GM13977 (cell line): ENCODE measurements around the gene XRCC3.

Experiments used
- DNase-seq: peaks from one replicate; pipeline ENCODE4 v3.0.0; 2012; ENCODE audit warnings: low spot score
- in situ Hi-C: fragments of 300-500 bp; cut with MboI; formaldehyde crosslinking; loops from one replicate; pipeline ENCODE4 v1.12.0; 2022; ENCODE audit warnings: low sequenced_read_pairs, low pct_unique_long_range_greater_than_20kb, mixed read lengths, inconsistent platforms; ENCODE audit not compliant: unreplicated experiment
- TF ChIP-seq, protein P1 (sequence below): IDR thresholded peaks from 2 replicates; pipeline ENCODE4 v1.5.1; 2012; ENCODE audit warnings: mild to moderate bottlenecking, control low read depth; ENCODE audit not compliant: insufficient read depth; ENCODE audit errors: extremely low read depth, missing control alignments

The XRCC3 gene

DNA sequence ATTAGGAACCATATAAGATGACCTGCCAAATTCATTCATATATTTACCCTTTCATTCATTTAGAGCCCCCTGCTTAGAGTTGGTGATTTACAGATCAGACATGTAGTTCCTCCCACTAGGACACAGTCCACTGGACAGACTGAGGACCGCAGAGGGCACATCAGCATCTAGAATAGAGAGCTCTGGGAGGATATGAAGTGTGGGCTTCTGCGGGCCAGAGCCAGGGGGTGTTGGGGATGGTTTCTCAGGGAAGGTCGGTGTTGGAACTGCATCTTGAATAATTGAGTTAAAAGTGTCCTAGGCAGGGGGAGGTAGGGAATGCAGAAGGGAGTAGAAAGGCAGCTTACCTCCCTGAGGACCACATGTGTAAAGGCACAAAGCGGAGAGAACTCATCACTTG, 43.3 kb downstream of the XRCC3 start:
- TF ChIP-seq, protein P1, sequence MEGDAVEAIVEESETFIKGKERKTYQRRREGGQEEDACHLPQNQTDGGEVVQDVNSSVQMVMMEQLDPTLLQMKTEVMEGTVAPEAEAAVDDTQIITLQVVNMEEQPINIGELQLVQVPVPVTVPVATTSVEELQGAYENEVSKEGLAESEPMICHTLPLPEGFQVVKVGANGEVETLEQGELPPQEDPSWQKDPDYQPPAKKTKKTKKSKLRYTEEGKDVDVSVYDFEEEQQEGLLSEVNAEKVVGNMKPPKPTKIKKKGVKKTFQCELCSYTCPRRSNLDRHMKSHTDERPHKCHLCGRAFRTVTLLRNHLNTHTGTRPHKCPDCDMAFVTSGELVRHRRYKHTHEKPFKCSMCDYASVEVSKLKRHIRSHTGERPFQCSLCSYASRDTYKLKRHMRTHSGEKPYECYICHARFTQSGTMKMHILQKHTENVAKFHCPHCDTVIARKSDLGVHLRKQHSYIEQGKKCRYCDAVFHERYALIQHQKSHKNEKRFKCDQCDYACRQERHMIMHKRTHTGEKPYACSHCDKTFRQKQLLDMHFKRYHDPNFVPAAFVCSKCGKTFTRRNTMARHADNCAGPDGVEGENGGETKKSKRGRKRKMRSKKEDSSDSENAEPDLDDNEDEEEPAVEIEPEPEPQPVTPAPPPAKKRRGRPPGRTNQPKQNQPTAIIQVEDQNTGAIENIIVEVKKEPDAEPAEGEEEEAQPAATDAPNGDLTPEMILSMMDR = no peak
- DNase-seq = no peak
- in situ Hi-C loops = no loop called here

DNA sequence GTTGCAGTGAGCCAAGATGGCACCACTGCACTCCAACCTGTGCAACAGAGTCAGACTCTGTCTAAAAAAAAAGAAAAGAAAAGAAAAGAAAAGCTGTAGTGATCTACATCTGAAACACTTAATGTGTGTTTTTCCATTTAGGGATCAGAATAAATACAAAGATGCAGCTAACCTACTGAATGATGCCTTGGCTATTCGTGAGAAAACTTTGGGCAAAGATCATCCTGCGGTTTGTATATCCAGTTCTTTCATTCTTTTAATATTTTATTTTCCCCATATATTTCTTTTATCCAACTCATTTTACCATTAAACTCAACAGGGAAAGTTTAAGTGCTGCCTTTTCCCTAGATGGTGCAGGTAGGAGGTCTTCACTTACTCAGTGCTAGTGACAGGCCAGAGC, 45.9 kb downstream of the XRCC3 start:
- in situ Hi-C loops = no loop called here
- DNase-seq = no peak
- TF ChIP-seq, protein P1 = no peak

DNA sequence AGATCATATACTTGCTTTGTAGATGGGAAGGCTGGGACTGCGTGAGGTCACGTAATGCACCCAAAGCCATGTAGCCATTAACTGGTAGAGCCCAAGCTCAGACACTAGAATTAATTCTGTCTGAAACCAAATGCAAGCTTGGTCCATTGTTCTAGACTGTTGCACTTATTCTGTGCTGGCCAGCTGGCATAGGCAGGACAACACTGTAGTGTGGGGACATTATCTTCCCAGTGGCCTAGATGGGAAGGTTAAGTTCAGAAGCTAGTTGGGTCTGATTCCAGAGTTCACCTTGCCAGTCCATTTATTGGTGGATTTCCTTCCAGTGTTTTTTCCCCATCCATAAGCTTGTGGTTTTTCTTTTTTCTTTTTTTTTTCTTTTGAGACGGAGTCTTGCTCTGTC, 47.1 kb downstream of the XRCC3 start:
- in situ Hi-C loops = no loop called here
- DNase-seq = no peak
- TF ChIP-seq, protein P1 = no peak

DNA sequence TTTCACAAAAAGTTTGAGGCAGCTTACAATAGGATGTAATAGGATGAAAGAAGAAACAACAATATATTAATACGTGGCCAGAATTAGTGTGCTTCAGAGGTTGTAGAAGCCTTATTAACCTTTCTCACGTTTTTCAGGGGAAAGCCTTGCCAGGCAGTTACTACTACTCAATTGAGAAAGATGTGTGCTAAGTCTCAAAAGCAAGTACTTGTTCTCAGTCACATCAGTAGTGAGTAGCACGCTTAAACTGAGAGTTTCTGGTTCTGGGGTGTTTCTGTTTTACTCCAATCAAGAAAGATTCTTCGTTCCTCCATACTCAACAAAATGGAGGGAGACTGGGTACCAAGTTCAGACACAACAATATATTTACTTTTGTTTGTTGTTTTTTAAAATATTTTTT, 47.6 kb downstream of the XRCC3 start:
- in situ Hi-C loops = no loop called here
- TF ChIP-seq, protein P1 = no peak
- DNase-seq = no peak

DNA sequence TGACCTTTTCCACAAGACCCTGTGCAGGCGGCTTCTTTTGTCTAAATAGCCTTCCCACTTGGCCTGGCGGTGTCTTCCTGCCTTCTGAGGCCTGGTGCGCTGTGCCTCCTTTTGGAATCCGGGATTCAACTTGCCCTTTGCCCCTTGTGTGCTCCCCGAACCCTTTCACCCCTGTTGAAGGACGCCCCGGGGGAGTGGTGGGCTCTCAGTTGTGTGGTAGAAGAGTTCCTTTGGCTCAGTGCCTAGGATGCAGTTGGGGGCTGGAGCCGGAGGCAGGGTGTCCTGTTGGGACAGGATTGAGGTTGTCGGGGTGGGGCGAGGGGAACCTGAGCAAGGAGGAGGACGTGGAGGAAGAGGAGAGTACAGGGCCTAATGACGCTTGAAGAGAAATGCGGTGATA, 51.7 kb downstream of the XRCC3 start:
- TF ChIP-seq, protein P1 = no peak
- in situ Hi-C loops = no loop called here
- no peak for DNase-seq

DNA sequence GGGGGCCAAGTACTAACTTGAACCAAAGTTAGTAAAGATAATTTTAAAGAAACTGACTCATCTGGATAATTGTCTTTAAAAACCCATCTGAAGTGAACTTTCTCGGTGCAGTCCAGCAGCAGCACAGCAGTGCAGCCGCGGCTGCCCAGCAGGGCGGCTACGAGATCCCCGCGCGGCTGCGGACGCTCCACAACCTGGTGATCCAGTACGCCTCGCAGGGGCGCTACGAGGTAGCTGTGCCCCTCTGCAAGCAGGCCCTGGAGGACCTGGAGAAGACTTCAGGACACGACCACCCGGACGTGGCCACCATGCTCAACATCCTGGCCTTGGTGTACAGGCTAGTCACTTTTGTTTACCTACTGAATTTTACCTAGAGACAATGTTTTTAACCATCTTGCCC, 52.7 kb downstream of the XRCC3 start:
- in situ Hi-C loops = no loop called here
- TF ChIP-seq, protein P1 = no peak
- DNase-seq = no peak

DNA sequence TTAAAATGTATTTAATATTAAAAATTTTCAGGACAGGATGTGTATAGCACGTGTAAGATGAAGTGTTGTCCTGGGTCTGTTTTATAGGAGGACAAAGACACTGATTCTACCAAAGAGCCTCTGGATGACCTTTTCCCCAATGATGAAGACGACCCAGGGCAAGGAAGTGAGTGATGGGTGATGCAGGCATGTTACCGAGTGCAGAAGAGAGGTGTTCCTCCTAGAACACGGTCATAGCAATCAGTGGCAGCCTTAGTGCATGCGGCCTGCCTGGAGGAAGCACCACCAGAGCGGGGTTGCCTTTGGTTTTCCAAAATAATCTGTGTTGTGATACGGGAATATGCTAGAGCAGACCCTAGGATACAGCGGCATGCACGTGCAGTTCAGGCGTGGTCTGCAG, 53.2 kb downstream of the XRCC3 start:
- in situ Hi-C loops = no loop called here
- DNase-seq = no peak
- TF ChIP-seq, protein P1 = no peak
